DOHH2 (cell line): ENCODE results near the gene MED19.
A peak's percentile ranks its signal among the peaks of the same experiment; 100 is the strongest.

Experiments
- H3F3A ChIP-seq: fragments of 200-600 bp; sonication (generic), shearing (Covaris generic); 2 replicates; pipeline ENCODE4 v1.6.0; 2016; ENCODE audit warnings: antibody characterized with exemption, mild to moderate bottlenecking; ENCODE audit not compliant: control insufficient read depth, insufficient read depth
- H3K27ac ChIP-seq: fragments of 200-600 bp; sonication (generic); 2 replicates; pipeline ENCODE4 v1.5.1; 2014; ENCODE audit warnings: low read depth, mild to moderate bottlenecking, low read length, moderate library complexity
- H3K27me3 ChIP-seq: fragments of 200-600 bp; sonication (generic); 2 replicates; pipeline ENCODE4 v1.6.1; 2014; ENCODE audit warnings: mild to moderate bottlenecking, low read length, mixed read lengths; ENCODE audit not compliant: control insufficient read depth
- H3K36me3 ChIP-seq: fragments of 200-600 bp; sonication (generic); 2 replicates; pipeline ENCODE4 v1.6.1; 2014; ENCODE audit warnings: mild to moderate bottlenecking, low read length, moderate library complexity, mixed read lengths; ENCODE audit not compliant: control insufficient read depth
- H3K4me1 ChIP-seq: fragments of 200-600 bp; sonication (generic); 2 replicates; pipeline ENCODE4 v1.6.1; 2014; ENCODE audit warnings: mild to moderate bottlenecking, low read length, mixed read lengths; ENCODE audit not compliant: control insufficient read depth
- H3K4me2 ChIP-seq: fragments of 200-600 bp; sonication (generic); 2 replicates; pipeline ENCODE4 v1.6.0; 2014; ENCODE audit warnings: mild to moderate bottlenecking, low read length, moderate library complexity
- H3K4me3 ChIP-seq: fragments of 200-600 bp; sonication (generic); 2 replicates; pipeline ENCODE4 v1.5.1; 2014; ENCODE audit warnings: mild to moderate bottlenecking, low read length, mixed read lengths
- H3K79me2 ChIP-seq: fragments of 200-600 bp; sonication (generic); 2 replicates; pipeline ENCODE4 v1.6.1; 2014; ENCODE audit warnings: mild to moderate bottlenecking, low read length, mixed read lengths; ENCODE audit not compliant: control insufficient read depth
- H3K9me2 ChIP-seq: fragments of 200-600 bp; sonication (generic); replicated peaks from 2 replicates; pipeline ENCODE4 v1.6.1; 2014; ENCODE audit warnings: mild to moderate bottlenecking, low read length, mixed read lengths; ENCODE audit not compliant: control insufficient read depth
- H3K9me3 ChIP-seq: fragments of 200-600 bp; sonication (generic); 2 replicates; pipeline ENCODE4 v1.6.1; 2014; ENCODE audit warnings: antibody characterized with exemption, low read length, mixed read lengths; ENCODE audit not compliant: control insufficient read depth, insufficient read depth
- H4K20me1 ChIP-seq: fragments of 200-600 bp; sonication (generic); 2 replicates; pipeline ENCODE4 v1.6.0; 2014; ENCODE audit warnings: low read depth, mild to moderate bottlenecking, antibody characterized with exemption, low read length, moderate library complexity; ENCODE audit not compliant: control insufficient read depth, insufficient read depth
- EZH2phosphoT487 ChIP-seq: fragments of 200-600 bp; sonication (generic); IDR thresholded peaks from 2 replicates; pipeline ENCODE4 v1.6.1; 2017; ENCODE audit warnings: borderline replicate concordance, mild to moderate bottlenecking, antibody characterized with exemption, low read length, moderate library complexity, mixed read lengths
- TF ChIP-seq, protein P1 (sequence below): fragments of 200-600 bp; sonication (generic); IDR thresholded peaks from one replicate; pipeline ENCODE4 v1.5.1; 2014; ENCODE audit warnings: antibody characterized with exemption, mild to moderate bottlenecking, low read depth, low read length; ENCODE audit not compliant: poor library complexity, severe bottlenecking

MED19 gene

GRCh38 chr11:57663975-57664374 is 48.0 kb downstream of the MED19 start:
- Histone ChIP-seq H3K27me3 (no peaks in the 10 kb centered on the region), H3K9me3 (no peaks in the 10 kb centered on the region), H3K36me3 (peaks cover 42% of the 10 kb centered on the region), H3K9me2 (no peaks in the 10 kb centered on the region), H3F3A (peaks cover 5% of the 10 kb centered on the region; the same call in 1 of the 2 replicates), H4K20me1 (peaks cover 4% of the 10 kb centered on the region), H3K79me2 (peaks cover 32% of the 10 kb centered on the region), H3K4me1 (peaks cover 8% of the 10 kb centered on the region), H3K4me2 (no peak overlapping the region), H3K27ac (no peak overlapping the region), H3K4me3 (no peak overlapping the region)
- no peak for TF ChIP-seq EZH2phosphoT487
- TF ChIP-seq, protein P1, sequence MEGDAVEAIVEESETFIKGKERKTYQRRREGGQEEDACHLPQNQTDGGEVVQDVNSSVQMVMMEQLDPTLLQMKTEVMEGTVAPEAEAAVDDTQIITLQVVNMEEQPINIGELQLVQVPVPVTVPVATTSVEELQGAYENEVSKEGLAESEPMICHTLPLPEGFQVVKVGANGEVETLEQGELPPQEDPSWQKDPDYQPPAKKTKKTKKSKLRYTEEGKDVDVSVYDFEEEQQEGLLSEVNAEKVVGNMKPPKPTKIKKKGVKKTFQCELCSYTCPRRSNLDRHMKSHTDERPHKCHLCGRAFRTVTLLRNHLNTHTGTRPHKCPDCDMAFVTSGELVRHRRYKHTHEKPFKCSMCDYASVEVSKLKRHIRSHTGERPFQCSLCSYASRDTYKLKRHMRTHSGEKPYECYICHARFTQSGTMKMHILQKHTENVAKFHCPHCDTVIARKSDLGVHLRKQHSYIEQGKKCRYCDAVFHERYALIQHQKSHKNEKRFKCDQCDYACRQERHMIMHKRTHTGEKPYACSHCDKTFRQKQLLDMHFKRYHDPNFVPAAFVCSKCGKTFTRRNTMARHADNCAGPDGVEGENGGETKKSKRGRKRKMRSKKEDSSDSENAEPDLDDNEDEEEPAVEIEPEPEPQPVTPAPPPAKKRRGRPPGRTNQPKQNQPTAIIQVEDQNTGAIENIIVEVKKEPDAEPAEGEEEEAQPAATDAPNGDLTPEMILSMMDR, result no peak

GRCh38 chr11:57662893-57663292 is 49.1 kb downstream of the MED19 start:
- no peaks in the 10 kb centered on the region for H3K9me3 ChIP-seq
- H3K79me2 ChIP-seq, result peaks cover 33% of the 10 kb centered on the region
- H3K27ac ChIP-seq, result no peak overlapping the region
- no peaks in the 10 kb centered on the region for H3K9me2 ChIP-seq
- no peaks in the 10 kb centered on the region for H3K27me3 ChIP-seq
- H3F3A ChIP-seq, result peaks cover 5% of the 10 kb centered on the region; the same call in 1 of the 2 replicates
- H3K4me3 ChIP-seq, result no peak overlapping the region
- peaks cover 11% of the 10 kb centered on the region for H3K4me1 ChIP-seq
- no peak for TF ChIP-seq EZH2phosphoT487
- TF ChIP-seq, protein P1, result peak; percentile 22
- peaks cover 34% of the 10 kb centered on the region for H3K36me3 ChIP-seq
- no peaks in the 10 kb centered on the region; the same call in 1 of the 2 replicates for H4K20me1 ChIP-seq
- no peak overlapping the region for H3K4me2 ChIP-seq

- Histone ChIP-seq H3K27ac (no peak overlapping the region), H3K79me2 (peaks cover 37% of the 10 kb centered on the region), H3K4me1 (peaks cover 12% of the 10 kb centered on the region), H3K4me3 (no peak overlapping the region), H3K9me3 (no peaks in the 10 kb centered on the region), H3K9me2 (no peaks in the 10 kb centered on the region), H3K27me3 (no peaks in the 10 kb centered on the region), H4K20me1 (no peaks in the 10 kb centered on the region; the same call in 1 of the 2 replicates), H3F3A (peaks cover 5% of the 10 kb centered on the region; the same call in 1 of the 2 replicates), H3K4me2 (no peak overlapping the region), H3K36me3 (peaks cover 37% of the 10 kb centered on the region)
- TF ChIP-seq, protein P1, result no peak
- TF ChIP-seq EZH2phosphoT487, result no peak
These were observed 52.3 kb downstream of the MED19 start for GRCh38 chr11:57659669-57660068.

DNA sequence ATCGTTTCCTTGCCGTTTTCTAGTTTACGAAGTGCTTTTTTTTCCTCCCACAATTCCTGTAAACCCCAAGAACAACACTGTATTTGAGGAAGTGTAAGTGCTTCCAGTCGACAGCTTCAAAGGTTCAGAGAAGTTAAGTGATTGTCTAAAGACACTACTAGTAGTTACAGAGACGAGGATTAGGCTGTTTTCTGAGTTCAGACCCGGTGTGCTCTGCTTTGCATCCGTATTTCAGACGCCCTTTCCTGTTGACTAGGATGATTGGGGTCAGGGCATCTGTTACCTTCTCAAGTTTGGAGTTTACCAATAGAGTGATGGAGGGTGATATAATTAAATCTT is 54.0 kb downstream of the MED19 start:
- TF ChIP-seq, protein P1, result no peak
- TF ChIP-seq EZH2phosphoT487, result no peak

More for the DNA sequence above, 54.0 kb downstream of the MED19 start:
- Histone ChIP-seq H3K79me2 (peaks cover 37% of the 10 kb centered on the region), H3K27ac (peak overlapping the region; percentile 55), H3K4me2 (peak overlapping the region; percentile 84), H3F3A (peaks cover 5% of the 10 kb centered on the region; the same call in 1 of the 2 replicates), H3K9me3 (no peaks in the 10 kb centered on the region), H3K4me3 (peak overlapping the region; percentile 99), H3K9me2 (no peaks in the 10 kb centered on the region), H3K27me3 (no peaks in the 10 kb centered on the region), H4K20me1 (no peaks in the 10 kb centered on the region; the same call in 1 of the 2 replicates), H3K4me1 (peaks cover 19% of the 10 kb centered on the region), H3K36me3 (peaks cover 37% of the 10 kb centered on the region)
